ENCODE results near the gene GRIA4. TPM values are rescaled to one million over a fixed set of nuclear protein-coding genes. Genes with fewer than 3 reads are reported as not detected.
A peak's percentile ranks its signal among the peaks of the same experiment; 100 is the strongest.

GRIA4 gene
- not detected for total RNA-seq

- no peak within 1 kb of the TSS for H3K4me3 Mint-ChIP-seq
- DNase-seq = peak; percentile 17
- no peaks in the 10 kb centered on the region for H3K36me3 Mint-ChIP-seq (ENCODE audit: low read depth)
Measured at GRCh38 chr11:105609832-105610781, at the start of gene GRIA4. Gene GRIA4 (plus strand): TSS chr11:105610073. CDS start chr11:105610998, 925 bp downstream.

GRCh38 chr11:105573091-105573490 lies 36.8 kb upstream of the GRIA4 start:
- TF ChIP-seq, protein P1, sequence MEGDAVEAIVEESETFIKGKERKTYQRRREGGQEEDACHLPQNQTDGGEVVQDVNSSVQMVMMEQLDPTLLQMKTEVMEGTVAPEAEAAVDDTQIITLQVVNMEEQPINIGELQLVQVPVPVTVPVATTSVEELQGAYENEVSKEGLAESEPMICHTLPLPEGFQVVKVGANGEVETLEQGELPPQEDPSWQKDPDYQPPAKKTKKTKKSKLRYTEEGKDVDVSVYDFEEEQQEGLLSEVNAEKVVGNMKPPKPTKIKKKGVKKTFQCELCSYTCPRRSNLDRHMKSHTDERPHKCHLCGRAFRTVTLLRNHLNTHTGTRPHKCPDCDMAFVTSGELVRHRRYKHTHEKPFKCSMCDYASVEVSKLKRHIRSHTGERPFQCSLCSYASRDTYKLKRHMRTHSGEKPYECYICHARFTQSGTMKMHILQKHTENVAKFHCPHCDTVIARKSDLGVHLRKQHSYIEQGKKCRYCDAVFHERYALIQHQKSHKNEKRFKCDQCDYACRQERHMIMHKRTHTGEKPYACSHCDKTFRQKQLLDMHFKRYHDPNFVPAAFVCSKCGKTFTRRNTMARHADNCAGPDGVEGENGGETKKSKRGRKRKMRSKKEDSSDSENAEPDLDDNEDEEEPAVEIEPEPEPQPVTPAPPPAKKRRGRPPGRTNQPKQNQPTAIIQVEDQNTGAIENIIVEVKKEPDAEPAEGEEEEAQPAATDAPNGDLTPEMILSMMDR (IDR thresholded peaks at IDR 0.05) = no peak
- POLR2A ChIA-PET = no interaction called here
- no peak for DNase-seq
- Mint-ChIP-seq H3K27me3 (no peaks in the 10 kb centered on the region), H3K27ac (no peak overlapping the region), H3K9me3 (no peaks in the 10 kb centered on the region), H3K4me3 (no peak overlapping the region), H3K4me1 (ENCODE audit: low read depth) (no peaks in the 10 kb centered on the region), H3K36me3 (ENCODE audit: low read depth) (no peaks in the 10 kb centered on the region)
- ATAC-seq = no peak
- CTCF ChIA-PET = no interaction called here
- intact Hi-C loops (cut with micrococcal nuclease) = no loop called here

More at GRCh38 chr11:105609832-105610781, at the start of gene GRIA4:
- Mint-ChIP-seq H3K4me1 (ENCODE audit: low read depth) (peaks cover 8% of the 10 kb centered on the region), H3K9me3 (peaks cover 3% of the 10 kb centered on the region), H3K27ac (no peak within 1 kb of the TSS), H3K27me3 (peaks cover 38% of the 10 kb centered on the region)
- ChIA-PET POLR2A (no interaction called here), CTCF (no interaction called here)
- ATAC-seq = peak; percentile 30
- intact Hi-C loops (cut with micrococcal nuclease) = no loop called here
- TF ChIP-seq, protein P1 (IDR thresholded peaks at IDR 0.05) = no peak

DNA sequence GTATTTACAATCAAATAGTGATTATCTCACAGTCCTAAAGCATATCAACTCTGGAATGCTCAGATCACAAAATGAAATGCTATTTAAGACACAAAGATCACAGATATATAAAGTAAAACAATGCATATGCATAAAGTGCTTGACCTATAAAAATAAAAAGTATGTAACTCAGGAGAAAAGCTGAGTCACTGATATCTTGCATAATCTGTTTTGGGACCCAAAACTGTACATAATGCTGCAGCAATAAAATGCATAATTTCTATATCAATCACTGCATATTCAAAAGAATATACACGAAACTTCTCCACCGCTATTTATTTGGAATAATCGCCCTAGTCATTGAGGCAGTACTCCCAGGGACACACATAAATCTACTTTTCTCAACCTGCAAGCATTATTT lies 34.9 kb upstream of the GRIA4 start:
- no peaks in the 10 kb centered on the region for H3K9me3 Mint-ChIP-seq
- TF ChIP-seq, protein P1 (IDR thresholded peaks at IDR 0.05) = no peak
- H3K4me1 Mint-ChIP-seq (ENCODE audit: low read depth) = no peaks in the 10 kb centered on the region
- no peak overlapping the region for H3K27ac Mint-ChIP-seq
- ATAC-seq (no peak), DNase-seq (no peak)
- no peaks in the 10 kb centered on the region for H3K27me3 Mint-ChIP-seq
- H3K4me3 Mint-ChIP-seq = no peak overlapping the region
- no peaks in the 10 kb centered on the region for H3K36me3 Mint-ChIP-seq (ENCODE audit: low read depth)
- POLR2A ChIA-PET = no interaction called here
- intact Hi-C loops (cut with micrococcal nuclease) = no loop called here
- CTCF ChIA-PET = no interaction called here

GRCh38 chr11:105577641-105578040 lies 32.2 kb upstream of the GRIA4 start:
- POLR2A ChIA-PET = no interaction called here
- intact Hi-C loops (cut with micrococcal nuclease) = no loop called here
- no peak overlapping the region for H3K27ac Mint-ChIP-seq
- ATAC-seq (no peak), DNase-seq (no peak)
- H3K27me3 Mint-ChIP-seq = no peaks in the 10 kb centered on the region
- TF ChIP-seq, protein P1 (IDR thresholded peaks at IDR 0.05) = no peak
- no peaks in the 10 kb centered on the region for H3K4me1 Mint-ChIP-seq (ENCODE audit: low read depth)
- no peak overlapping the region for H3K4me3 Mint-ChIP-seq
- CTCF ChIA-PET = no interaction called here
- no peaks in the 10 kb centered on the region for H3K9me3 Mint-ChIP-seq
- H3K36me3 Mint-ChIP-seq (ENCODE audit: low read depth) = no peaks in the 10 kb centered on the region

- no peaks in the 10 kb centered on the region for H3K9me3 Mint-ChIP-seq
- DNase-seq (no peak), ATAC-seq (no peak)
- no peak overlapping the region for H3K27ac Mint-ChIP-seq
- H3K4me1 Mint-ChIP-seq (ENCODE audit: low read depth) = no peaks in the 10 kb centered on the region
- ChIA-PET POLR2A (no interaction called here), CTCF (no interaction called here)
- no peaks in the 10 kb centered on the region for H3K27me3 Mint-ChIP-seq
- TF ChIP-seq, protein P1 (IDR thresholded peaks at IDR 0.05) = no peak
- H3K36me3 Mint-ChIP-seq (ENCODE audit: low read depth) = no peaks in the 10 kb centered on the region
- intact Hi-C loops (cut with micrococcal nuclease) = no loop called here
- no peak overlapping the region for H3K4me3 Mint-ChIP-seq
Measured at GRCh38 chr11:105579111-105579510, 30.8 kb upstream of the GRIA4 start.
